ENCODE measurements around the gene CIAO2B.
A peak's percentile ranks its signal among the peaks of the same experiment; 100 is the strongest.
"Not testable (repeated sequence)": the region's sequence is repeated elsewhere in the genome, so short reads cannot be mapped to it uniquely, and the experiment has no call there.

CIAO2B gene

GRCh38 chr16:66936889-66937554 lies 2.8 kb upstream of the CIAO2B start:
- no peak for DNase-seq (ENCODE audit: low read depth in 2 of 2)

DNA sequence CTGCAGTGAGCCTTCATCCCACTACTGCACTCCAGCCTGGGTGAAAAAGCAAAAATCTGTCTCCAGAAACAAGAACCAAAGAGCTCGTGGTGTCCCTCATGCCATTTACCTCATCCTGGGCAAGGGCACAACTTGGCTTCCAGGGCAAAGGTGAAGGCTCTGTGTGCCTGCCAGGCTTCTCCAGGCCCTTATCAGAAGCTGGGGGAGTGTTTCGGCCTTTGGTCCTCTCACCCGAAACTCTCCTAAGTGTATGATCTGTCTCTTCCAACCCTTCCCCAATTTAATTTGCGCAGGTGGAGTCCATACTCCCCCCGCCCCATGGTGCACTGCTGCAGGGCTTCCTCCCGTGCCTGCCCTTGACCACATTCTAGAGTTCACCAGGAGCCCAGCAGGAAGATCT lies 2.3 kb upstream of the CIAO2B start:
- no peak for DNase-seq (ENCODE audit: low read depth in 2 of 2)

GRCh38 chr16:66935314-66936011 lies 1.3 kb upstream of the CIAO2B start, which contains the start of gene CES2:
Gene CES2, plus strand, starts transcription at chr16:66935516. Its CDS starts 120 bp downstream, at chr16:66935636.
- DNase-seq (ENCODE audit: low read depth in 2 of 2): no peak

DNA sequence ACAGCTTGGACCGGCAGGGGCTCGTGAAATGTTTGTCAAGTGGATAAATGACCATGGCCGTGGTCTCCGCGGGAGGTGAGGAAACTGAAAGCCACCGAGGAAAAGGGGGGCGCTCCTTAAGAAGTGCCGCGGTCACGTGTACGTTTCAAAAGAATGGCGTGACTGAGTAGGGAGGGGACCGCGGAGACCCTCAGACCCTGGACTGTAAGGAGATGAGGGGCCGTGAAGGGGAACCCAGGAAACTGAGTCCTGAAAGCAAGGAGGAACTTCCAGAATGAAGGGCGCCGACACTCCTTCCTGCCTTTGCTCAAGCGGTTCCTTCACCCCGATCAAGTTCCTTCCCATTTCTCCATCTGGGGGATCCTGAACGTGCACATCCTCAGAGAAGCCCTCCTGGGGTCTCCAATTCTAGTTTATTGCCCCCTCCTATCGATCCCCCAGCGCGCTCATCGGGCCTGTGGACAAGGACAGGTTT lies 674 bp upstream of the CIAO2B start:
- DNase-seq (ENCODE audit: low read depth in 2 of 2): not testable (repeated sequence)

GRCh38 chr16:66933776-66934137 lies 445 bp downstream of the CIAO2B start:
- peak in 1 of 2 donors; percentile 43 for DNase-seq (ENCODE audit: low read depth in 2 of 2)

- no peak for DNase-seq (ENCODE audit: low read depth in 2 of 2)
Measured at GRCh38 chr16:66932076-66932475, 2.1 kb downstream of the CIAO2B start.

DNA sequence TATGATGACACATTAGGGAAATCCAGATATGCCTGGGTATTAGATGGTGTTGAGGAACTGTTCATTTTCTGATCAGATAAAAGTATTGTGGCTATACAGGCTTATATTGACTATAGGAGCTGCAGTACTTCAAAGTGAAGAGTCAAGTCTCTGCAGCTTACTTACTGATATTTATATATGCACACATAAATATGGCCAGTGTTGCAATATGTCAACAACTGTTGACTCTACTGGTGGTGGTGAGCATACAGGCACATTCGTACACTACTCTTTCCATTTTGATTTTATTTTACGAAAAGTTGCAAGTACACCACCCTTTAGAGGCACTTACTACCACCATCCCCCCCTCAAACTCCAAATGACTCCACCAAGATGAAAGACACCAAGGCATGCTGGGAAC lies 2.5 kb downstream of the CIAO2B start:
- DNase-seq (ENCODE audit: low read depth in 2 of 2): no peak

- no peak for DNase-seq (ENCODE audit: low read depth in 2 of 2)
Measured at GRCh38 chr16:66930189-66930588, 4.0 kb downstream of the CIAO2B start.

- peak in 1 of 2 donors; percentile 40 for DNase-seq (ENCODE audit: low read depth in 2 of 2)
Measured at GRCh38 chr16:66928702-66929388, 5.4 kb downstream of the CIAO2B start.

- DNase-seq (ENCODE audit: low read depth in 2 of 2): no peak
Measured at GRCh38 chr16:66927918-66928649, 6.1 kb downstream of the CIAO2B start.

DNA sequence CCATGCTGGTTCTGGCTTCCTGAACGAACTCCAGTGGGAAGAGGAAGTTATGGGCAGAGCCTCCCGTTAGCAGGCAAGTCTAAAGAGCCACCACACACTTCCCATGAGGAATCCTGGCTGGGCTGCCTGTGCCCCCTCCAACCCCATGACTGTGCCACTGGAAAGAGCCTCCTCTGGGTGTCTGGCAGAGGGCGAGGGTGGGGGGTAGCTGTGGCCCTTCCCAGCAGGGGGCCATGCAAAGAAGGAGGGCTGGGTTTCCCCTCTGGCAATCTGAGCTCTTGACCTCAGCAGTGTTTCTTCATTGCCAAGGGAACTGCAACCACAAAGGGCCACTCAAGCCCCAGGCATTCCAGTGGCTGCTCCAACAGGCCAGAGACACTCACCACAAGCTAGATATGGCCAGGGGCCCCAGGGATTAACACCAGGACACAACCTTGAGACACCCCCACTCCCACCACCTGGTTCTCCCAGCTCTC lies 7.2 kb downstream of the CIAO2B start:
- no peak for DNase-seq (ENCODE audit: low read depth in 2 of 2)

DNA sequence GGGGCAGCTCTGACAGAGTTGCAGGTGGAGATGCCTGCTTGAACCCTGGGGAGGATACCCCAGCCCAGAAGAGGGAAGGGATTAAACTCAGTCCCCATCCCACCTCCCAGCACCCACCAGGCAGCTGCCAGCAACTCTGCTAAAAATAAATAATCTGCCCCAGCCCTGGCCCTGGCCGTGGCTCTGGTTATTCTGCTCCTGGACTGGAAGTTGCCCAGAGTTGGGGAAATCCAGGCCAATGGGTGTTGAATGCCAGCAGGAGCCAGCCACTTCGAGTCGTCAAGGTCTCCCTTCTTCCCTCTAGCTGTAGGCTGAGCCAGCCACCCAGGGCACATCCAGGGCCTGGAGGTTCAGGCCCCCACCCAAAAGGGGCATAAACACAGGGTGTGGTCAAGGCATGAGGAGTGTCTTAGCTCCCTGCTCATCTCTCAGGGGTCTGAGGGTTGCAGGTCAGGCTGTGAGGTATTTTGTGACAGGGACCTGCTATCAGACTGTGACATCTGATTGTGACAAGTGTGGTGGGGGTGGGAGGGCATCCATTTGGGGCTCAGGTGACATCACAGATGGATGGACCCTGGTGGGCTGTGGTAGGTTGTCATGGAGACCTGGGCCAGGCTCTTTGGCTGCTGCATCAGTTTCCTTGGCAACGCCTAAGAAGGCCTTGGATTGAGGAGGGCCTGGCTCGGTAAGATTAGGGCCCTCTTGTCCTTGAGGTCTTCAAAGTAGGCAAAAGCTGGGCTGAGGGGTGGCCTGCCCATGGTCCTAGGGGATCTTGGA lies 7.8 kb downstream of the CIAO2B start:
- no peak for DNase-seq (ENCODE audit: low read depth in 2 of 2)

DNA sequence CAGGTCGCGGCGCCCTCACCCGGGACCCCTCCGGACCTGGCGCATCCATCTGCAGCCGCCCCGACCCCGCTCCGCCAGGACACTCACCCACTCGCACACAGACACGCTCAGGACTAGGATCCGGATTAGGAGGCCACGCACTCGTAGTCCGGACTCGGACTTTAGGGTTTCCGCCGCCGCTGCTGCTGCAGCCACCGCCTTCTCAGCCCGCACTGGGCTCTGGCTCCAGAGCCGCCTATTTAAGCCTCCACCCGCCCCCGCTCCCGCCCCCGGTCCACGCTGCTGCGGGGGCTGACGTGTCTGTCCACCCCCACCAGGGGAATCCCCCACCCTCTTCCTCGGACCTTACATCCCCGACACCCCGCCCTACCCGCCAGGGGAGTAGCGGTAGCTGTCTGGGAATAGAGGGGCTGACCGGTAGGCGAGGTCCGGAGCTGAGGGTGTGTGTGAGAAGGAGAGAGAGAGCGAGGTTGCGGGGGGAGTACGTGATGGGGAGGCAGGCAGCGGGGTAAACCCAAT lies 8.8 kb downstream of the CIAO2B start, which contains the start of gene RRAD:
TSS of gene RRAD (minus strand) at position 214 of the 519 bp plus-strand sequence. CDS start 356 bp downstream, outside the sequence.
- no peak for DNase-seq (ENCODE audit: low read depth in 2 of 2)

DNA sequence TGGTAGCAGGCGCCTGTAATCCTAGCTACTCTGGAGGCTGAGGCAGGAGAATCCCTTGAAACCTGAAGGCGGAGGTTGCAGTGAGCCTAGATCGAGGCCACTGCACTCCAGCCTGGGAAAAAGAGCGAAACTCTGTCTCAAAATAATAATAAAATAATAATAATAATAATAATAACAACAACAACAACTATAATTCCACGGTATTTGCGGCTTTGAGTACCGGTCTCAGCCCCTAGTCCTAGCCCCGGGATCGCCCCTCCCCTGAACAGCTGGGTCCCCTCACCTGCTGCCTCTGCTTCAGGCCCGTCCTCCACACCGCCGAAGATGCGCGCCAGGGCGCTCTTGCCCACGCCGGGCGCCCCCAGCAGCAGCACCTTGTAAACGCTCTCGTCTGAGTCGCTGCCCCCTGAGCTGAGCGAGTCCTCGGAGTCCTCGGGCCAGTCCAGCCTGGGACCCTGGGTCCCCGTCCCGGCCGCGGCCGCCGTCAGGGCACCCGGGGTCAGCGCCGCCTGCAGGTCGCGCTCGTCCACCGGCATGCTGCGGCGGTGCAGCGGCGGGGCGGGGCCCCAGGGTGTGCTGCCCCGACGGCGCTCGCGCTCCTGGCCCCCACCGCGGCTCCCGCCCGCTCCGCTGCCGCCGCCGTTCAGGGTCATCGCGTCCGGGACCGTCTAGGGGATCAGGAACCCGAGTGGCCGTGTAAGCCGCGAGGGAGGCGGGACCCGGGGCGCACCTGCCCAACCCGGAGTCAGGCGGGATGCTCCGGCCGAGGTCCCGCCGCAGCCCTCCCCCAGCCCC lies 9.5 kb downstream of the CIAO2B start:
- DNase-seq (ENCODE audit: low read depth in 2 of 2): peak in 1 of 2 donors; percentile 22

DNA sequence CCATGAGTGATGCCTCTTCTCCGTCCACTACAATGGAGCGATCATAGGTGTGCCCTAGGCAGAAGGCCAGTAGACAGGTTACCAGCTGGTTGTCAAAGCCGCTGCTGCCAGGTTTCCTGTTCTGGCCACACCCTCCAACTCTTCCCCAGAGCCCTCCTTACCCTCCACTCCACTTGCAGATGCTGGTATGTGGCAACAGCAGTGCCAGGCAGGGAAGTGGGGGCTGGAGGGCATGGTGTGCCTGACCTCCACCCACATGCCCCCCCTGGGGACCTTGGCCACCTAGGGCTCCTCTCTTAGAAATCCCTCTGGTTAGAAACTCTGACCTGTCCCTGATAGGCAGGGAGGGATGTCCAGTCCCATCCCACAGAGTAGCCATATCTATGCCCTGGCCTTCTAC lies 10.3 kb downstream of the CIAO2B start:
- no peak for DNase-seq (ENCODE audit: low read depth in 2 of 2)

DNA sequence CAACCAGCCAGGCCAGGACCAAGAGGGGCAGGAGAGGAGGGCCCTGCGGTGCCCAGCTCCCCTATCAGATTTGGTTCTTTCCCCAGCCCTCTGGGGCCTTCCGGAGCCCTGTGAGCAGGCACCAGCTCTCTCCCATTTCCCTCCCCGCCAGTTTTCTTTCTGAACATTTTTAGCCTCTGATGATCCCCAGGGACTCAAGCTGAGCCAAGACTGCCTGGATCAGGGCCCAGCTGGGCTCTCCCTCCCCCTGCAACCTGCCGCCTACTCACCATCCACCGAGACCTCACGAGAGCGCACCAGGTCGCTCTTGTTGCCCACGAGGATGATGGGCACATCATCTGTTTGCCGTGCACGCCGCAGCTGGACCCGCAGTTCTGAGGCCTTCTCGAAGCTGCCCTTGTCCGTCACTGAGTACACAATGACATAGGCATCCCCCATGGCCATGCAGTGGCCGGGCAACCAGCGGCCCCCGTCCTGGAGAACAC lies 10.9 kb downstream of the CIAO2B start:
- DNase-seq (ENCODE audit: low read depth in 2 of 2): no peak

- no peak for DNase-seq (ENCODE audit: low read depth in 2 of 2)
Measured at GRCh38 chr16:66921729-66922450, 12.3 kb downstream of the CIAO2B start.

DNA sequence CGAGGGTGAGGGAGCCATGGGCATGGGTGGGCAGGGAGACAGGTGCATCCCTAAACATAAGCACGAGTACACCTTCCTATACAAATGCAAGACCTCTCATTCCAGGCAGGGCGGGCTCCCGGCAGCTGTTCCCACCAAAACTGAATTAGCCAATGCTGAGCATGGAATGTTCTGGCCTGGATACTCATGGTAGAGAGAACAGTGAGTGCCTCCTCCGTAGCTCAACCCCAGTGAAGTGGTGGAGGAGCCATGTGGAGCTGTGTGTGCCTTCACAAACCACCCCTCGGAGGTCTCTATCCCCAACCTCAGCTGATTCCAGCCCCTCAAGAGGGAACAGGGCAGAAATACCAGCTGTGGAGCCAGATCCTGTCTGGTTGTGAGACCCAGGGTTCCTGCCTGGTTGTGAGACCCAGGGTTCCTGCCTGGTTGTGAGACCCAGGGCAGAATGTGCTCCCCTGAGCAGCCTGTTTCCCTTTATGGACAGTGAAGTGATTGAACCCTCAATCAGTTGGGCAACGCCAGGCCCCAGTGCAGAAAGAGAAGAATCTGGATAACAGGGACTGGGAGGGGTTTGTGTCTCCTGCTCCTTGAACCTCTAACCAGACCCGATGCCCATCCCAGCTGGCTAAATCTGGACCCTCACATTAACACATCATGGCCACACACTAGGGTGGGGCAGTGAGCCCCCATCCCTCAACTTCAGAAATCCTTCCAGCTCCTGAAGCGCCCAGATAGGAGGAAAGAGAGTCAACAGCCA lies 13.1 kb downstream of the CIAO2B start:
- DNase-seq (ENCODE audit: low read depth in 2 of 2): no peak

GRCh38 chr16:66920299-66920590 lies 14.0 kb downstream of the CIAO2B start:
- DNase-seq (ENCODE audit: low read depth in 2 of 2): no peak
